Tibial nerve (tissue), 4 donors: ENCODE measurements around the gene IL27RA.

Source experiments
- CTCF ChIP-seq, 5 experiments: fragments of 200-600 bp in 3 of 5; fragments of 450-650 bp in 2 of 5; sonication (generic) in 3 of 5; IDR thresholded peaks; one replicate each; pipeline ENCODE4 v1.5.1; 2016 to 2019; ENCODE audit warnings: antibody characterized with exemption in 5 of 5, mild to moderate bottlenecking in 3 of 5, moderate library complexity in 2 of 5
- EP300 ChIP-seq, 2 donors: sonication (generic); formaldehyde crosslinking; IDR thresholded peaks; one replicate each; pipeline ENCODE4 v1.6.1; 2017; ENCODE audit warnings: antibody characterized with exemption in 2 of 2, mild to moderate bottlenecking in 1 of 2

- TF ChIP-seq CTCF (IDR thresholded peaks at IDR 0.05), result no peak
- no peak for TF ChIP-seq EP300 (IDR thresholded peaks at IDR 0.05)
Observed at GRCh38 chr19:13993590-13994300, 37.8 kb upstream of the IL27RA start.
